Heart left ventricle (tissue), 13 donors: ENCODE measurements around the gene STRA6.

Experiments used
- POLR2A ChIP-seq, 2 donors: fragments of 450-650 bp; IDR thresholded peaks; one replicate each; pipeline ENCODE4 v1.6.1; 2017; ENCODE audit warnings: antibody characterized with exemption in 2 of 2, mild to moderate bottlenecking in 2 of 2, moderate library complexity in 2 of 2
- TF ChIP-seq, protein P1 (sequence below), 12 donors: fragments of 200-600 bp; sonication (generic) in 4 of 12; IDR thresholded peaks; one replicate each; pipeline versions ENCODE4 v1.5.0 to v1.8.0; 2018 to 2022; ENCODE audit warnings: antibody characterized with exemption in 12 of 12, mild to moderate bottlenecking in 5 of 12
- donor health status: ischemic (EF 13 %, LVEDD 7.1; RV severe dilation, severe dysfunction).
- donor health status: DM: no; HTN: yes; CAD: no.
- donor health status: DM: no; HTN: no; CAD: no.
- donor health status: ischemic (EF 25% LVEDD 6.9; RV normal size, moderate dysfunction).
- donor health status: ischemic (EF 25% LVEDD 5.7; RV mildly dilated, moderate dysfunction).
- donor health status: ischemic (EF 35%, LVEDD 5.7; RV mildly dilated, moderate dysfunction).
- donor health status: nonischemic (EF 11% LVEDD 7.7; RV severe dilation, severe dysfunction).
- donor health status: DM: yes; HTN: yes; CAD: no.
- donor health status: PGD.
- donor health status: ischemic (EF 29% LVEDD 5.4; RV normal size, mild dysfunction).
- donor health status: nonischemic (EF 23%, LVEDD 6.1; RV moderate dilation, normal function).

GRCh38 chr15:74171965-74172541 is 30.5 kb downstream of the STRA6 start:
- TF ChIP-seq, protein P1, sequence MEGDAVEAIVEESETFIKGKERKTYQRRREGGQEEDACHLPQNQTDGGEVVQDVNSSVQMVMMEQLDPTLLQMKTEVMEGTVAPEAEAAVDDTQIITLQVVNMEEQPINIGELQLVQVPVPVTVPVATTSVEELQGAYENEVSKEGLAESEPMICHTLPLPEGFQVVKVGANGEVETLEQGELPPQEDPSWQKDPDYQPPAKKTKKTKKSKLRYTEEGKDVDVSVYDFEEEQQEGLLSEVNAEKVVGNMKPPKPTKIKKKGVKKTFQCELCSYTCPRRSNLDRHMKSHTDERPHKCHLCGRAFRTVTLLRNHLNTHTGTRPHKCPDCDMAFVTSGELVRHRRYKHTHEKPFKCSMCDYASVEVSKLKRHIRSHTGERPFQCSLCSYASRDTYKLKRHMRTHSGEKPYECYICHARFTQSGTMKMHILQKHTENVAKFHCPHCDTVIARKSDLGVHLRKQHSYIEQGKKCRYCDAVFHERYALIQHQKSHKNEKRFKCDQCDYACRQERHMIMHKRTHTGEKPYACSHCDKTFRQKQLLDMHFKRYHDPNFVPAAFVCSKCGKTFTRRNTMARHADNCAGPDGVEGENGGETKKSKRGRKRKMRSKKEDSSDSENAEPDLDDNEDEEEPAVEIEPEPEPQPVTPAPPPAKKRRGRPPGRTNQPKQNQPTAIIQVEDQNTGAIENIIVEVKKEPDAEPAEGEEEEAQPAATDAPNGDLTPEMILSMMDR (IDR thresholded peaks at IDR 0.05) = no peak
- no peak for TF ChIP-seq POLR2A (IDR thresholded peaks at IDR 0.05)
